Measurements from ENCODE around the gene RGS9BP. TPM values are rescaled to one million over a fixed set of nuclear protein-coding genes. Genes with fewer than 3 reads are reported as not detected.
A peak's percentile ranks its signal among the peaks of the same experiment; 100 is the strongest.
"Not testable (repeated sequence)": the region's sequence is repeated elsewhere in the genome, so short reads cannot be mapped to it uniquely, and the experiment has no call there.

The RGS9BP gene
- total RNA-seq, 1 donor from 2014 or later: 15.3 TPM

DNA sequence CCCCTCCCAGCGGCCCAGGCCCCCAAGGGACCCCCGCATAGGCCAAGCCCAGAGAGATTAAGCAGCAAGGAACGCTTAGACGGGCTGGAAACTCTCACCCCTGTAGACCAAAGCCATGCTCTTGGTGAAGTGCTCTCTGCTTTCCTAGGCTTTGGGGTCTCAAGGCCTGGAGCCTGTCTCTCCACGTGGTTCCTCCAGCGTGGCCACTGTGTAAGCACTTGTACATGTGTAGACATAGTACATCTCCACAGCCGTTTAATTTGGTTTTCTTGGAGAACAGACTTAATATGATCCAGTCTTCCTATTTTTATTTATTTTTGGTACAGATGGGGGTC lies 17.0 kb downstream of the RGS9BP start:
- intact Hi-C loops (cut with micrococcal nuclease): no loop called here
- ATAC-seq (no peak), DNase-seq (no peak)

DNA sequence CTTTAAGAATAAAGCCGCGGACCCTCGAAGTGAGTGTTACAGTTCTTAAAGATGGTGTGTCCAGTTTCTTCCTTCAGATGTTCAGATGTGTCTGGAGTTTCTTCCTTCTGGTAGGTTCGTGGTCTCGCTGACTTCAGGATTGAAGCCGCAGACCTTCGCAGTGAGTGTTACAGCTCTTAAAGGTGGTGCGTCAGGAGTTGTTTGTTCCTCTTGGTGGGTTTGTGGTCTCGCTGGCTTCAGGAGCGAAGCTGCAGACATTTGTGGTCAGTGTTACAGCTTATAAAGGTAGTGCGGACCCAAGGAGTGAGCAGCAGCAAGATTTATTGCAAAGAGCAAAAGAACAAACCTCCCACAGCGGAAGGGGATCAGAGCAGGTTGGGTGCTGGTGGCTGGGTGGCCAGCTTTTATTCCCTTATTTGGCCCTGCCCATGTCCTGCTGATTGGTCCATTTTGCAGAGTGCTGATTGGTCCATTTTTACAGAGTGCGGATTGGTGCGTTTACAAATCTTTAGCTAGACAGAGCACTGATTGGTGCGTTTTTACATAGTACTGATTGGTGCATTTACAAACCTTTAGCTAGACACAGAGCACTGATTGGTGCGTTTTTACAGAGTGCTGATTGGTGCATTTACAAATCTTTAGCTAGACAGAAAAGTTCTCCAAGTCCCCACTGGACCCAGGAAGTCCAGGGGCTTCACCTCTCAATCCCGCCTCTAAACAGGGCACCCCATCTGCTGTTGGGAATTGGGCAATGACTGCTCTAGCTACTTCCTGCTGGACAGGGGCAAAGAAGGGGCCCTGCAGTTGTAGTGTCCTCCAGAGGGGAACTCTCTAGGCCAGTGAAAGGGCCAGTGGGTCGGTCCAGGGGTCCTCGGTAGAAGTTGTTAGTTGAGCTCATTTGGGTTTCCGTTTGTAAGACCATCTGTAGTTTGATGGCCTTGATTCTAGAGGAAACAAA lies 17.8 kb downstream of the RGS9BP start:
- intact Hi-C loops (cut with micrococcal nuclease); DNase-seq; ATAC-seq: not testable (repeated sequence)

DNA sequence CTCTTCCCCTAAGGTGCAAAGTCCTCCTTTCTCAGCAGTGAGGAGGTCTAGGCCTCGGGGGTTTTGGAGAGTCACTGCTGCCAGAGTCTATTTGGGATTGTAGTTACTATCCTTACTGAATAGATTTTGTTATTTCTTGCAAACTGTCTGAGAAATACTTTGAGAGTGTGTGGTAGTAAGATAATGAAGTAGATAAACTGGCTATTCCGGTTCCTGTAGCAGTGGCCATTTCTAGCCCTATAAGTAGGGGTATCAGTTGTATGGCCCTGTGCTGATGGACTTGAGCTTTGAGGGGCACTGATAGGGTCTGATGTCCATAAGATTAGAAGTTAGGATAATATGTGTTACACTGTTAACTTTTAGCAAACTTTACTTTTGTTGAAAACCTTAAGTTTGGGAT lies 18.7 kb downstream of the RGS9BP start:
- DNase-seq; intact Hi-C loops (cut with micrococcal nuclease); ATAC-seq: not testable (repeated sequence)

DNA sequence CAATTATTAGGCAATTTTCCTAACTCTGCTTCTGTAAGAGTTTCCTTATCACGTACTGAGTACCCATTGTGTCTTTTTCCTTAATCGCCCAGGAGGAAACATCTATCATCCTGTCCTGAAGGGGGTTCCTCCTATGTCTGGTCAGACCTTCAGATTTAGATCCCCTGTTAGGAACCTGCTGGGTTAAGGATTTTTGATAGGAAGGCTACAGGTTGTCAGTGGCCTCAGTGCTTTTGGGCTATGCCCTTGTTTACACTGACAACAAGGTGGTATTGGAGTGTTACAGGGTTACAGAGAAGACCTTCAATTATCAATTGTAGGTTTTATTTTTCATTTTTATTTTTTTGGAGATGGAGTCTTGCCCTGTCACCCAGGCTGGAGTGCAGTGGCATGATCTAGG lies 19.2 kb downstream of the RGS9BP start:
- ATAC-seq; intact Hi-C loops (cut with micrococcal nuclease); DNase-seq: not testable (repeated sequence)

DNA sequence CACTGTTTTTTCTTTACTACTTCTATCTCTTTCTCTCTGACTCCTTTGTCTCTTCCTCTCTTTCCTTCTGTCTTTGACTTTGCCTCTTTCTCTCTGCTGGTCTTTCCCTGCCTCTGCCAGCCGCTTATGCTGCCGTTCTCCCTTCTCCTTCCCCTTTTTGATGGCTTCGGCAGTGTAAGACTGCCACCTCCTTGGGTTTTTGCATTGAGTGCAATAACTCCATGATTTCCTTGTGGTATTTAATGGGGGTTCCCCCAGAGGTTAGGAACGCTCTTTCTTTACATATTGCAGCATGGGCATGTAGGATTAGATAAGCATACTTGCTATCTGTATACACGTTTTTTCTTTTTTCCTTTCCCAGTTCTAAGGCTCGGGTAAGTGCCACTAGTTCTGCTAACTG lies 19.9 kb downstream of the RGS9BP start:
- intact Hi-C loops (cut with micrococcal nuclease): not testable (repeated sequence)

DNA sequence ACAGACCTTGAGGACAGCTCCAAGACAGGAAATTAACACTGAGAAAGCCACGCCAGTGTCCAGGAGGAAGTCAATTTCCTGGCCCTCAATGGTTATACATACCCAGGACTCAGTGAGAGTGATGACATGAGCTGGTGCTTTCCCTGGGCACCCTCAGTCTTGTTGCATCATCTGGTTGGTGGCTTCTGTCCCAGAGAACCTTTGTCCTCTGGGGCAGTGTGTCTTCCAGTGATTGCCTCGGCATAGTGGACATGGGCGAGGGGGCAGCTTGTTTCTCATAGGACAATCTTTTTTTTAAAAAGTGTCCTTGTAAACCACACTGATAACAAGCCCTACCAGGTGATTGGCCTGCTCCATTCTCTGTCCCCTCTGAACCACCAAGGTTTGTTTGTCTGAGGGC lies 21.1 kb downstream of the RGS9BP start:
- intact Hi-C loops (cut with micrococcal nuclease); ATAC-seq; DNase-seq: not testable (repeated sequence)

More for the DNA sequence above, 19.9 kb downstream of the RGS9BP start:
- ATAC-seq, DNase-seq: not testable (repeated sequence)

DNA sequence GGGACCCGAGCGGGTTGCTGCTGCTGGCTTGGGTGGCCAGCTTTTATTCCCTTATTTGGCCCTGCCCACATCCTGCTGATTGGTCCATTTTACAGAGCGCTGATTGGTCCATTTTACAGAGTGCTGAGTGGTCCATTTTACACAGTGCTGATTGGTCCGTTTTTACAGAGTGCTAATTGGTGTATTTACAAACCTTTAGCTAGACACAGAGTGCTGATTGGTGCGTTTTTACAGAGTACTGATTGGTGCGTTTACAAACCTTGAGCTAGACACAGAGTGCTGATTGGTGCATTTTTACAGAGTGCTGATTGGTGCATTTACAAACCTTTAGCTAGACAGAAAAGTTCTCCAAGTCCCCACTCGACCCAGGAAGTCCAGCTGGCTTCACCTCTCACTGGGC lies 24.5 kb downstream of the RGS9BP start:
- intact Hi-C loops (cut with micrococcal nuclease); DNase-seq; ATAC-seq: not testable (repeated sequence)

DNA sequence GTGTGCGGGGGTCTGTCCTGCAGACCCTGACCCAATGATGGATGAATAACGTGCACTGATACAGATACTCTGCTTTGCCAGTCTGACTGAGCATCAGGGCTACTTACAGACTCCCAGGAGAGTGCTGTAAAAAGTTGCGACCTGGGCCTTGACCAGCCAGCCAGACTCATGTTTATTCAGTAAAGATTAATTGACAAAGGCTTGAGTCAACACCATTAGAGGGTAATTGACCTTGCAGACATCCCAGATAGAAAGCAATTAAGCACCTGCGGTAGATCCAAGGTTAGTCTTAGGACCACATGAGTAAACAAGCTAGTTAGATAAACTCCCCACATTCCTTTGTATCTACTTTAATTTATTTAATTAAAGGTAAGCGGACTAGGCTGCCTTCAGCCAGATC lies 26.4 kb downstream of the RGS9BP start:
- DNase-seq (no peak), ATAC-seq (no peak)
- intact Hi-C loops (cut with micrococcal nuclease): no loop called here

DNA sequence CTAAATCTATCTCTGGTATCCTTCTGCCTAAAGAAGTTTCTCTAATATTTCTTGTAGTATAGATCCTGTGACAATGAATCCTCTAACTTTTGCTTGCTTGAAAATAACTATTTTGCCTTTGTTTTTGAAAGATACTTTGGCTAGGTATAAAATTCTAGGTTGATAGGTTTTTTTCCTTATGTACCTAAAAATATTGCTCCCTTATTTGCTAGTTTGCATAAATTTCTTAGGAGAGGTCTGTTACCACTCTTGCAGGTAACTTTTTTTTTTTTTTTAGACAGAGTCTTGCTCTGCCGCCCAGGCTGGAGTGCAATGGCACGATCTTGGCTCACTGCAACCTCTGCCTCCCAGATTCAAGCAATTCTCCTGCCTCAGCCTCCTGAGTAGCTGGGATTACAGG lies 28.4 kb downstream of the RGS9BP start:
- intact Hi-C loops (cut with micrococcal nuclease); ATAC-seq; DNase-seq: not testable (repeated sequence)

DNA sequence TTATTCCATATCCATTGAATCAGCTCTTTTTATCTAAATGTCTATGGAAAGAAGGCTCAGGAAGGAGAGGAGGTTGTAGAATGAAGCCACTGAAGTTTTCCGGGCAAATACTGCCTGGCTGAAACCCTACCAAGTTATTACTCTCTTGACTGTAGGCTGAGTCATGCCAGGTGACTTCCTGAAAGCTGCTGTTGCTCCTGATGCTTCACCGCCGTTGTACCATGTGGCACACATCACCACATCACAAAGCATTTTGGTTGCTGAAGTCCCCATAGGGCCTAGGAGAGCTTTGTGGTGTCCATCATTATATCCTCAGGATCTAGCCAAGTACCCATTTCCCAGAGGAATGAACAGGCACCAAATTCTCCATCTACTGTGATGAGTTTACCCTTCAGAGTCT lies 32.8 kb downstream of the RGS9BP start:
- DNase-seq (no peak), ATAC-seq (no peak)
- intact Hi-C loops (cut with micrococcal nuclease): no loop called here

DNA sequence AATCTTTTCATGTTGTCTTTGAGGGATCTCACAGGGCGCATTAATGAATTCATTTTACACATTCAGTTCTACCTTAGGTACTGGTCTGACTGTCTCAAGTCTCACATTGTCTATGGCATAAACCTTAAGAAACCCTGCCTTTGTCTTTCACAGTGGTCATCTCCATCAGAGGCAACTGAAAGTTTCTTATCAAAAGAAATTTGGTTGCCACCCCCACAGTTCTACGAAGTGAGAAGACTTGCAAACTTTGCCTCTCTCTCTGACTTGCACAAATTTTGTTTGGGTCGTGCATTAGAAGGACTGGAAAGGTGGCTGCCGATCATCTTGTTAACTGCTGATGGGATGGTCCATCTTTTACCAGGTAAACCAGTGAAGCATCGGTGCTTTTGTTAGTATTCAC lies 33.4 kb downstream of the RGS9BP start:
- DNase-seq (no peak), ATAC-seq (no peak)
- intact Hi-C loops (cut with micrococcal nuclease): no loop called here

DNA sequence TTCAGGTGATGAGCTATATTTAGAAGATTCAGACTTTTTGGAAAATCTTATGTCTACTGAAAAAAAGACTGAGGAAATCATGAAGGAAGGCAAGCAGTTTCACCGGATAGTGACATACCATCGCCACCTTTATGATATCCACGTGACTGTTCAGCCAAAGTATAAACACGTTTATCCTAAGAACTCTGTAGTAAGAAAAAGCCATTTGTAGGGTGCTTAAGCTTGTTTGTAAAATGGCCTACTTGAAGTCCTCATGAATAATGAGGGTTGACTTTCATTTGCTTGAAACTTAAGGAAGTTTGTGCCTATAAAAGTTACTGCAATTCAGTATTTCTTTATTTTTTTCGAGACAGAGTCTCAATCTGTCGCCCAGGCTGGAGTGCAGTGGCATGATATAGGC lies 36.1 kb downstream of the RGS9BP start:
- DNase-seq (no peak), ATAC-seq (no peak)
- intact Hi-C loops (cut with micrococcal nuclease): no loop called here

DNA sequence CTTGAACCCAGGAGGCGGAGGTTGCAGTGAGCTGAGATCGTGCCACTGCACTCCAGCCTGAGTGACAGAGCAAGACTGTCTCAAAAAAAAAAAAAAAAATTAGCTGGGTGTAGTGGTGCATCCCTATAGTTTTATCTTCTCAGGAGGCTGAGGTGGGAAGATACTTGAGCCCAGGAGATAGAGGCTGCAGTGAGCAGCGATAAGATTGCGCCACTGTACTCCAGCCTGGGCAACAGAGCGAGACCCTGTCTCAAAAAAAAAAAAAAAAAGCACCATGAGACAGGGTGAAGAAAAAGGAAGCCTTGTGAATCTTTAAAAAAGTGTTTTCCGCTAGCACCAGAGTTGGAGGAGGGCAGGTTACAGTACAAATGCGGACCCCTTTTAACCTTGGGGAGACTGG lies 40.6 kb downstream of the RGS9BP start:
- ATAC-seq; DNase-seq; intact Hi-C loops (cut with micrococcal nuclease): not testable (repeated sequence)

DNA sequence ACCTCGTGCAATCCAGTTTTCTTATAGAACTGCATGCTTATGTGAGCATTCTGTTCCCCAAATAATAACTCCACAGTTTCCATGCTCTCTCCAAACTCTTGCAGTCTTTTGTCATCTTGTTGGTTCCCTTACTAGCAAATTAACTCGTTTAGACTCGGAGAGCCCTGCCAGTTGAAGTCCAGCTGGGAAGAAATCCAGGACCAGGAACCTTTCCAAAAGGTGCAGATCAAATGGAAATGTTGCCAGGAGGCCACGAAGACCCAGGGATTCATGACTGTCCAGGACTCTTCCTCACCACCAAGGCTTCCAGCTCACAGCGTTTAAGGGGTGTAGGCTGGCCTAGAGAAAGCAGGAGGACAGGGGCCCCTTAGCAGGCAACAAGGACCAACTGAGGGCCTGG lies 41.8 kb downstream of the RGS9BP start:
- intact Hi-C loops (cut with micrococcal nuclease): no loop called here
- ATAC-seq (peak; percentile 33), DNase-seq (no peak)

DNA sequence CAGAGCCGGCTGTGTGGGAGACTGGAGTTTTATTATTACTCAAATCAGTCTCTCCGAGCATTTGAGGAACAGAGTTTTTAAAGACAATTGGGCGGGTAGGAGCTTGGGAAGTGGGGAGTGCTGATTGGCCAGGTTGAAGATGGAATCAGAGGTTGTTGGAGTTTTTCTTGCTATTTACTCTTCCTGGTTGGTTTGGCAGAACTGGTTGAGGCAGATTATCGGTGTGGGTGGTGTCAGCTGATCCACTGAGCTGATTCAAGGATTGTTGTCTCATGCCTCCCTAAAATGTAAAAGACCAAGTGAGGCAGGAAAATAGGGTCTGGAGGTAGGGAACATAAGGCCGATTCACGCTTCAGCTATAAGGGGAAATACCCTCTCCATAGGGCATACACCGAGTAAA lies 42.6 kb downstream of the RGS9BP start:
- intact Hi-C loops (cut with micrococcal nuclease): no loop called here
- ATAC-seq (no peak), DNase-seq (no peak)

DNA sequence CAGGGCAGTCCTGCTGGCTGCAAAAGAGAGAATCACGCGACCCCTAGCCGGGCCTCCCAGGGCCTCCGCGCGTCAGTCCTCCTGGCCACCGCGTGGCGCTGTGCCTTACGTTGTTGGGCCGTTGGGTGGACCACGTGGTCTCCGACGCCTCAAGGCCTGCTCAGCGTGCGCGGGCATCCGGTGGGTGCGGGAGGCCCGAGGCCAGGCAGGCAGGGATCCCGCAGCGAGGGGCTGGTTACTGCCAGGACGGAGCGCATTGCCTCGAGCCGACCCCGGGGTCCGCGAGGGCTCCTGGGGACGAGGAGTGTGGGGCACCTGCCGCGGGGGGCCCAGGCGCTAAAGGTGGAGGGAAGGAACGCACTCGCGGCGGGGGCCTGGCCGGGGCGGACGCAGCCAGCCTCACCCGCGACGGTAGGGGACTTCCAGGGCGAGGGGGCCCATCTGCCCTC lies 44.0 kb downstream of the RGS9BP start, which contains the start of gene TDRD12:
TDRD12 (plus strand) TSS at position 157 of the 449 bp plus-strand sequence. CDS start 306 bp downstream, outside the sequence.
- intact Hi-C loops (cut with micrococcal nuclease): no loop called here
- no peak for ATAC-seq
- no peak for DNase-seq

DNA sequence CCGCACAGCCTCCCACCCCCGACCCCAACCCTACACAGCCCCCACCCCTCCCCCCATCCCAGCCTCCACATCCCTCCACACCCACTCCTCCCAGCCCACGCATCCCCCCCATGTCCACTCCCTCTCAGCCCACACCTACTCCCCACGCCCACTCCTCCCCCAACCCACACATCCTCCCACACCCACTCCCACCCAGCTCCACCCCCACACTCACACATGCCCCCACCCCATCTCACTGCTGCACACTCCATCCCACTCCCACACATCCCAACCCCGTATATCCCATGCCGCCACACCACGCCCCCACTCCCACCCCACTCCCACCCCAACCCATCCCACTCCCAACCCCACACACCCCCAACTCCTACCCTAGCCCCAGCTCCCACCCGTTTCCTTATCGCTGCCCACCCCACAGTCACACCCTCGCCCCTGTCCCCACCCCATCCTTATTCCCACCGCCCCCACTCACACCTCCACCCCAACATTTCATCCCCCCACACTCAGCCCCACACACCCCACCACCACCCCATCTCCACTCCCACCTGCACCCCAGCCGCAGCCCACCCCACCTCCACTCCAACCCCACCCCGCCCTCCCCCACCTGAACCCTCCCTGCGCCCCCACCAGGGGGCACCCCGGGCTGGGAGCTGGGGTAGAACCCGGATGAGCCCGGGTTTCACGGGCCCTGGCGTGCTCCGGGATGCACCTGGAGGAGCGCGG lies 44.7 kb downstream of the RGS9BP start:
- ATAC-seq (no peak), DNase-seq (no peak)
- intact Hi-C loops (cut with micrococcal nuclease): no loop called here

DNA sequence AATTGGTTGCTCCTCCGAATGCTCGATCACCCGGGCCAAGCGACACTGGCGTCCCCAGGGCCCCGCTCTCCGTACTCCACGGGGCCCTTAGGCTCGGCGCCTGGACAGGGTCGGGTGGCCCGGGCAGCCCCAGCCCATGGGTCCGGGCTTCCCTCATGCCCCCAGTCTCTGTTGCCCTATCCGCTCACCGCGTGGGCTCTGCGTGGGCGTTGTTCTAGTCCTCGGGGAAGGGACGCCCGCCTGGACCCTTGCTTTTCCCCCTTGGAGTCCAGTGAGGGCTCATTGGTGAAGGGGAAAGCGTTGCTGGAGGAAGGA lies 45.2 kb downstream of the RGS9BP start:
- DNase-seq (no peak), ATAC-seq (no peak)
- intact Hi-C loops (cut with micrococcal nuclease): no loop called here

All from left ventricle myocardium superior (tissue), 1 donor.